ENCODE measurements around the gene CLNK. TPM values are rescaled to one million over a fixed set of nuclear protein-coding genes. Genes with fewer than 3 reads are reported as not detected.

CLNK gene
- polyA plus RNA-seq, 3 donors, result not detected

GRCh38 chr4:10623862-10624261 lies 60.7 kb downstream of the CLNK start:
- Mint-ChIP-seq H3K4me1 (peaks cover 2% of the 10 kb centered on the region), H3K36me3 (no peaks in the 10 kb centered on the region), H3K4me3 (no peak overlapping the region), H3K9me3 (no peaks in the 10 kb centered on the region), H3K27me3 (ENCODE audit: low read depth in 3 of 3) (peaks cover 0 to 1% (median 0%) of the 10 kb centered on the region in 3 donors), H3K27ac (no peak overlapping the region)
- TF ChIP-seq CTCF (IDR thresholded peaks at IDR 0.05), result no peak
- 96% methylated on average over 3 of the region's 6 CpGs for WGBS (ENCODE audit: insufficient coverage)
- no peaks in the 10 kb centered on the region for H3K36me3 ChIP-seq (replicated peaks in 1 of 2; ENCODE audit: control insufficient read depth in 1 of 2, insufficient read depth in 2 of 2, low read length in 2 of 2)
- no peaks in the 10 kb centered on the region for H3K4me1 ChIP-seq (ENCODE audit: control insufficient read depth in 1 of 2, insufficient read depth in 2 of 2, low read length in 2 of 2)
- H3K79me2 ChIP-seq (ENCODE audit: insufficient read depth, low read length), result no peaks in the 10 kb centered on the region
- no peaks in the 10 kb centered on the region for H4K20me1 ChIP-seq (ENCODE audit: insufficient read depth, low read length)
- no peak for DNase-seq
- intact Hi-C loops (cut with micrococcal nuclease), result no loop called here
- H3K27ac ChIP-seq (ENCODE audit: low read depth in 1 of 2, low read length in 2 of 2), result no peak overlapping the region
- no peak overlapping the region for H3K4me3 ChIP-seq (replicated peaks in 1 of 3; ENCODE audit: low read depth in 2 of 3, low read length in 3 of 3)
- no peak overlapping the region for H3K4me2 ChIP-seq (replicated peaks; ENCODE audit: extremely low read depth, low read length, poor library complexity, severe bottlenecking)
- no peaks in the 10 kb centered on the region for H3K27me3 ChIP-seq (ENCODE audit: control insufficient read depth in 2 of 2, insufficient read depth in 2 of 2, low read length in 2 of 2)
- no peaks in the 10 kb centered on the region for H3K9me3 ChIP-seq (replicated peaks in 1 of 2; ENCODE audit: control insufficient read depth in 1 of 2, insufficient read depth in 1 of 2, low read length in 2 of 2)
- no peak overlapping the region for H3K9ac ChIP-seq (ENCODE audit: insufficient read depth, low read length, poor library complexity, severe bottlenecking)
- H2AFZ ChIP-seq (ENCODE audit: insufficient read depth, low read depth, low read length, poor library complexity, severe bottlenecking), result no peak overlapping the region

- H3K27ac Mint-ChIP-seq, result no peak overlapping the region
These were observed 61.3 kb downstream of the CLNK start for GRCh38 chr4:10623241-10623640.

More at GRCh38 chr4:10623241-10623640, 61.3 kb downstream of the CLNK start:
- Mint-ChIP-seq H3K4me1 (peaks cover 2% of the 10 kb centered on the region), H3K27me3 (ENCODE audit: low read depth in 3 of 3) (peaks cover 0 to 1% (median 0%) of the 10 kb centered on the region in 3 donors), H3K9me3 (no peaks in the 10 kb centered on the region), H3K36me3 (no peaks in the 10 kb centered on the region), H3K4me3 (no peak overlapping the region)
- 100% methylated on average over 1 of the region's 4 CpGs for WGBS (ENCODE audit: insufficient coverage)
- H3K27ac ChIP-seq (ENCODE audit: low read depth in 1 of 2, low read length in 2 of 2), result no peak overlapping the region
- no peak overlapping the region for H3K9ac ChIP-seq (ENCODE audit: insufficient read depth, low read length, poor library complexity, severe bottlenecking)
- no peak overlapping the region for H3K4me2 ChIP-seq (replicated peaks; ENCODE audit: extremely low read depth, low read length, poor library complexity, severe bottlenecking)
- H3K79me2 ChIP-seq (ENCODE audit: insufficient read depth, low read length), result no peaks in the 10 kb centered on the region
- TF ChIP-seq CTCF (IDR thresholded peaks at IDR 0.05), result no peak
- H3K4me1 ChIP-seq (ENCODE audit: control insufficient read depth in 1 of 2, insufficient read depth in 2 of 2, low read length in 2 of 2), result no peaks in the 10 kb centered on the region
- intact Hi-C loops (cut with micrococcal nuclease), result no loop called here
- no peaks in the 10 kb centered on the region for H4K20me1 ChIP-seq (ENCODE audit: insufficient read depth, low read length)
- DNase-seq, result no peak
- H3K9me3 ChIP-seq (replicated peaks in 1 of 2; ENCODE audit: control insufficient read depth in 1 of 2, insufficient read depth in 1 of 2, low read length in 2 of 2), result no peaks in the 10 kb centered on the region
- no peak overlapping the region for H2AFZ ChIP-seq (ENCODE audit: insufficient read depth, low read depth, low read length, poor library complexity, severe bottlenecking)
- no peaks in the 10 kb centered on the region for H3K36me3 ChIP-seq (replicated peaks in 1 of 2; ENCODE audit: control insufficient read depth in 1 of 2, insufficient read depth in 2 of 2, low read length in 2 of 2)
- H3K27me3 ChIP-seq (ENCODE audit: control insufficient read depth in 2 of 2, insufficient read depth in 2 of 2, low read length in 2 of 2), result no peaks in the 10 kb centered on the region
- no peak overlapping the region for H3K4me3 ChIP-seq (replicated peaks in 1 of 3; ENCODE audit: low read depth in 2 of 3, low read length in 3 of 3)
